ENCODE measurements around the gene PAN3.

DNA sequence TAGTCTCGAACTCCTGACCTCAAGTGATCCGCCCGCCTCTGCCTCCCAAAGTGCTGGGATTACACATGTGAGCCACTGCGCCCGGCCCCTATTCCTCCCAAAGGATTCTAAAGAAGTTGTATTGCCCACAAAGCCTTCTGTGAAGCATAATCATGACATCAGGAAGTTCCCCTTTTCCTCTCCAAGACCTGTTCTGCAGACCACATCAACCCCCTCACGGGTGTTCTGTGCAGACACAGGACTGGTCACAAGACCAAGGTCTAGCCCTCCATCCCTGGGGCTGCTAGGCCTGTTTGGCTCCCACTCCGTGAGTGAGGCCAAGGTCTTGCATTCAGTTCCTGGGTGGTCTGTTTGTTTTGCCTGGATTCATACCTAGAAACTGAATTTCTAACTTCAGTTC lies 178.5 kb downstream of the PAN3 start:
- TF ChIP-seq CTCF (IDR thresholded peaks at IDR 0.05; ENCODE audit: low read length) (no peak), EZH2 (IDR thresholded peaks at IDR 0.05; ENCODE audit: borderline replicate concordance, low read length) (no peak)

Data from OCI-LY1 (cell line).